NCI-H2171 (cell line): ENCODE results near the gene VIPR2.
"Not testable (repeated sequence)": the region's sequence is repeated elsewhere in the genome, so short reads cannot be mapped to it uniquely, and the experiment has no call there.

Experiments
- DNase-seq: peaks from one replicate; lab custom pipeline; 2025; lab: John Stamatoyannopoulos, UW

Gene VIPR2

GRCh38 chr7:159091041-159091440, 53.6 kb downstream of the VIPR2 start:
- DNase-seq, result no peak

- no peak for DNase-seq
Observed at GRCh38 chr7:159088016-159088865, 56.4 kb downstream of the VIPR2 start.

- DNase-seq, result no peak
Observed at GRCh38 chr7:159086301-159086925, 58.3 kb downstream of the VIPR2 start.

GRCh38 chr7:159084069-159084801, 60.4 kb downstream of the VIPR2 start:
- no peak for DNase-seq

- DNase-seq, result no peak
Observed at GRCh38 chr7:159083698-159084068, 61.0 kb downstream of the VIPR2 start.

- no peak for DNase-seq
Observed at GRCh38 chr7:159083001-159083697, 61.5 kb downstream of the VIPR2 start.

GRCh38 chr7:159082075-159082474, 62.6 kb downstream of the VIPR2 start:
- DNase-seq, result not testable (repeated sequence)

GRCh38 chr7:159078911-159079270, 65.8 kb downstream of the VIPR2 start:
- no peak for DNase-seq

- no peak for DNase-seq
Observed at GRCh38 chr7:159078193-159078910, 66.3 kb downstream of the VIPR2 start.

- no peak for DNase-seq
Observed at GRCh38 chr7:159076333-159076732, 68.3 kb downstream of the VIPR2 start.

GRCh38 chr7:159075563-159076238, 69.0 kb downstream of the VIPR2 start:
- DNase-seq, result no peak

GRCh38 chr7:159071260-159071659, 73.4 kb downstream of the VIPR2 start:
- no peak for DNase-seq

- DNase-seq, result no peak
Observed at GRCh38 chr7:159070431-159071148, 74.1 kb downstream of the VIPR2 start.

- no peak for DNase-seq
Observed at GRCh38 chr7:159068893-159069448, 75.7 kb downstream of the VIPR2 start.

- DNase-seq, result no peak
Observed at GRCh38 chr7:159068488-159068811, 76.2 kb downstream of the VIPR2 start.

GRCh38 chr7:159067576-159068487, 76.8 kb downstream of the VIPR2 start:
- no peak for DNase-seq

GRCh38 chr7:159066816-159067575, 77.7 kb downstream of the VIPR2 start:
- no peak for DNase-seq

GRCh38 chr7:159065852-159066480, 78.7 kb downstream of the VIPR2 start:
- DNase-seq, result no peak
